HepG2 (cell line): ENCODE data around the gene CES3. TPM values are rescaled to one million over a fixed set of nuclear protein-coding genes. Genes with fewer than 3 reads are reported as not detected.

Experiments
- ATAC-seq: fragments of 200-7000 bp; cut with Tn5 transposase; 3 replicates; pipeline ENCODE4 v1.9.1; 2020; ENCODE audit warnings: mild to moderate bottlenecking, moderate library complexity
- BruUV-seq: library from RNA; stranded (reverse); fragments of 400-500 nt; replicated peaks from 2 replicates; lab custom pipeline; 2021; lab: Mats Ljungman, UMichigan
- CTCF ChIA-PET: fragments of 300-600 bp; formaldehyde crosslinking; extraction: SDS; loops from one replicate; lab custom pipeline; 2021; ENCODE audit warnings: low total read pairs, inconsistent platforms, low intra/inter-chr PET ratio; lab: Yijun Ruan, JAX
- POLR2A ChIA-PET: fragments of 350-600 bp; sonication (Branson Sonifier 250); formaldehyde crosslinking; loops from one replicate; lab custom pipeline; 2020; ENCODE audit warnings: antibody characterized with exemption, inconsistent platforms; lab: Yijun Ruan, JAX
- DNase-seq: peaks from one replicate; pipeline ENCODE4 v3.0.0-alpha.2; 2015; ENCODE audit warnings: low spot score
- FAIRE-seq: peaks from 3 replicates; lab custom pipeline; 2011; peaks lifted over from hg19 to GRCh38; lab: Jason Lieb, UNC
- H2AFZ ChIP-seq: one replicate; pipeline ENCODE4 v1.6.1; 2011; ENCODE audit warnings: low read length, inconsistent platforms
- H3K27ac ChIP-seq: fragments of 300-600 bp; 3 replicates; pipeline ENCODE4 v1.8.0; 2011; ENCODE audit warnings: mixed run types, mild to moderate bottlenecking, mixed read lengths, low read length, inconsistent platforms; ENCODE audit not compliant: insufficient read depth; ENCODE audit errors: extremely low read length
- H3K27me3 ChIP-seq, 2 experiments: fragments of 200-600 bp in 1 of 2; 2 replicates in 1 of 2; 3 replicates in 1 of 2; pipeline versions ENCODE4 v1.6.0 to v1.8.0; 2011; ENCODE audit warnings: low read length in 2 of 2, mild to moderate bottlenecking in 2 of 2, moderate library complexity in 2 of 2, inconsistent platforms in 1 of 2; ENCODE audit not compliant: insufficient read depth in 2 of 2, control insufficient read depth in 1 of 2
- H3K36me3 ChIP-seq, 2 experiments: fragments of 200-600 bp in 1 of 2; replicated peaks in 1 of 2; 2 replicates in 1 of 2; 3 replicates in 1 of 2; pipeline versions ENCODE4 v1.5.1 to v1.8.0; 2011; ENCODE audit warnings: low read length in 2 of 2, inconsistent platforms in 1 of 2; ENCODE audit not compliant: insufficient read depth in 2 of 2, control insufficient read depth in 1 of 2
- H3K4me1 ChIP-seq: 2 replicates; pipeline ENCODE4 v1.5.1; 2012; ENCODE audit warnings: low read length, inconsistent platforms; ENCODE audit not compliant: insufficient read depth
- H3K4me2 ChIP-seq: 2 replicates; pipeline ENCODE4 v1.6.0; 2011; ENCODE audit warnings: low read depth, low read length, inconsistent platforms
- H3K4me3 ChIP-seq, 3 experiments: fragments of 200-600 bp in 1 of 3; sonication (generic), shearing (Covaris generic) in 1 of 3; replicated peaks in 1 of 3; 2 replicates each; pipeline ENCODE4 v1.5.1; 2011 to 2016; ENCODE audit warnings: low read length in 3 of 3, inconsistent platforms in 2 of 3, low read depth in 2 of 3, mild to moderate bottlenecking in 2 of 3, control low read depth in 1 of 3, mixed read lengths in 1 of 3; ENCODE audit not compliant: insufficient read depth in 1 of 3
- H3K79me2 ChIP-seq: one replicate; pipeline ENCODE4 v1.6.1; 2011; ENCODE audit warnings: low read length, inconsistent platforms; ENCODE audit not compliant: insufficient read depth
- H3K9ac ChIP-seq: 2 replicates; pipeline ENCODE4 v1.6.0; 2011; ENCODE audit warnings: mild to moderate bottlenecking, low read depth, low read length, inconsistent platforms; ENCODE audit not compliant: insufficient read depth
- H3K9me3 ChIP-seq: 2 replicates; pipeline ENCODE4 v1.5.1; 2012; ENCODE audit warnings: mild to moderate bottlenecking, low read length
- H4K20me1 ChIP-seq: 2 replicates; pipeline ENCODE4 v1.6.0; 2011; ENCODE audit warnings: inconsistent platforms, mild to moderate bottlenecking, low read length, moderate library complexity; ENCODE audit not compliant: insufficient read depth
- CEBPB ChIP-seq: IDR thresholded peaks from 2 replicates; pipeline ENCODE4 v1.6.1; 2011; ENCODE audit warnings: low read depth, low read length, improper control_type of control experiment, borderline replicate concordance
- FUBP1 ChIP-seq: sonication (generic); formaldehyde crosslinking; IDR thresholded peaks from 2 replicates; pipeline ENCODE4 v1.5.1; 2020; ENCODE audit warnings: missing genetic modification reagents, mild to moderate bottlenecking, borderline replicate concordance
- TFAP4 ChIP-seq: sonication (generic); IDR thresholded peaks from 2 replicates; pipeline ENCODE4 v1.6.1; 2016; ENCODE audit warnings: low read depth, borderline replicate concordance
- ZNF567 ChIP-seq: sonication (generic); formaldehyde crosslinking; IDR thresholded peaks from 2 replicates; pipeline ENCODE4 v1.8.1; 2023; ENCODE audit warnings: mild to moderate bottlenecking, missing genetic modification reagents, borderline replicate concordance
- WGBS: methylation state at CpG from one replicate; pipeline ENCODE4 v1.1.6; 2017; ENCODE audit warnings: low lambda C conversion rate; 5-methylcytosine and 5-hydroxymethylcytosine counted together
- in situ Hi-C: cut with HindIII; loops from 2 replicates; pipeline ENCODE4 v1.10.0; 2017; ENCODE audit warnings: low pct_unique_long_range_greater_than_20kb; ENCODE audit not compliant: extremely low pct_ligation_motif_present
- intact Hi-C: fragments of 100-400 bp; cut with micrococcal nuclease; formaldehyde crosslinking; loops from one replicate; pipeline ENCODE4 v1.10.0; 2022; ENCODE audit not compliant: unreplicated experiment
- polyA plus RNA-seq, 8 experiments: library from polyadenylated mRNA; depleted of rRNA in 3 of 8; stranded (reverse) in 7 of 8; unstranded in 1 of 8; fragments of >200 nt; fragmentation: Illumina TruSeq in 4 of 8; extraction: Trizol in 4 of 8; gene quantifications; 2 replicates each; pipeline versions ENCODE4 v1.2.1 to v1.2.3, GENCODE V29; 2011 to 2016; ENCODE audit warnings: low read depth in 4 of 8, missing spikeins in 1 of 8, mixed read lengths in 1 of 8; ENCODE audit not compliant: insufficient read depth in 1 of 8
- total RNA-seq, 5 experiments: library from RNA; depleted of rRNA; stranded (reverse); fragments of >200 nt; fragmentation: Illumina TruSeq; extraction: Trizol; gene quantifications; 2 replicates each; pipeline ENCODE4 v1.2.3, GENCODE V29; 2016; ENCODE audit warnings: low read depth in 1 of 5
- TF ChIP-seq, protein P1 (sequence below): sonication (generic); formaldehyde crosslinking; IDR thresholded peaks from 2 replicates; pipeline ENCODE4 v1.5.0; 2020; ENCODE audit warnings: mild to moderate bottlenecking, missing genetic modification reagents

The CES3 gene
- total and polyA plus RNA-seq, 2 of the 13 experiments (the other 11 are each of a cell fraction or from before 2014, with no cell fraction given), result 6.6 to 17.4 TPM

DNA sequence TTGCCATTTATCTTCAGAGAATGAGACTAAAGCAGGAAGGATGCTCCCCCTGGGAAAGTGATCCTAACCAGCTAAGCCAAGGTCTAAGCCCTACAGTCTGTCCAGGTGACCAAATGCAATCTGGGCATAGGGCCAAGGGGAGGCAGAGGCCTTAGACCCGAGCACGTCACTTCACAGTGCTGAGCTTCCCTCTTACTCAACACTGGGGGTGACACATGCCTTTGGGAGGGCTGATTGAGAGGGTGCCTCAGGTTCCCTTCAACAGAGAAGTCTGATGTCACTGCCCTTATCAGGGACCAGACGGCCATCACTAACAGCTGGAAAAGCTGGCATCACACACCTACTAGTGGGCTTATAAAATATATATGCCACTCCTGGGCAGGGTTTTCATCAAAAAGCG lies 30.9 kb upstream of the CES3 start (continued):
- peak; percentile 19; the same call in 1 of the 2 replicates for TF ChIP-seq TFAP4
- no peak for TF ChIP-seq ZNF567 (CRISPR knock-in tag)

GRCh38 chr16:66931665-66932064 lies 29.4 kb upstream of the CES3 start:
- WGBS, result 95% methylated on average over 2 of the region's 2 CpGs
- no TSS peak for BruUV-seq
- no peak for DNase-seq
- Histone ChIP-seq H3K27me3 (peaks cover 0 to under 1% of the 10 kb centered on the region in 2 experiments; a peak in 1 of 5 replicates), H3K4me1 (peaks cover 66% of the 10 kb centered on the region), H3K4me2 (no peak overlapping the region), H4K20me1 (no peaks in the 10 kb centered on the region), H3K79me2 (peaks cover 31% of the 10 kb centered on the region), H3K4me3 (no peak overlapping the region), H3K36me3 (peaks cover 0 to 5% of the 10 kb centered on the region in 2 experiments; a peak in 2 of 5 replicates), H3K9ac (no peak overlapping the region), H3K9me3 (no peaks in the 10 kb centered on the region), H2AFZ (no peak overlapping the region), H3K27ac (no peak overlapping the region)
- intact Hi-C loops, result no loop called here
- ChIA-PET POLR2A (interaction anchor here (1.9 to 2.6 kb wide), 2 partner anchors 12 to 26 kb away, joined by 6 to 10 read pairs; partner anchors contain the start of gene CDH16), CTCF (interaction anchor here (1.9 kb wide), 1 partner anchor 37 kb away, joined by 5 read pairs; no protein-coding TSS in a partner anchor)
- FAIRE-seq, result peak; percentile 34
- ATAC-seq, result no peak
- in situ Hi-C loops, result no loop called here
- TF ChIP-seq FUBP1 (no peak), CEBPB (peak; percentile 6; the same call in 1 of the 2 replicates)
- TF ChIP-seq, protein P1, sequence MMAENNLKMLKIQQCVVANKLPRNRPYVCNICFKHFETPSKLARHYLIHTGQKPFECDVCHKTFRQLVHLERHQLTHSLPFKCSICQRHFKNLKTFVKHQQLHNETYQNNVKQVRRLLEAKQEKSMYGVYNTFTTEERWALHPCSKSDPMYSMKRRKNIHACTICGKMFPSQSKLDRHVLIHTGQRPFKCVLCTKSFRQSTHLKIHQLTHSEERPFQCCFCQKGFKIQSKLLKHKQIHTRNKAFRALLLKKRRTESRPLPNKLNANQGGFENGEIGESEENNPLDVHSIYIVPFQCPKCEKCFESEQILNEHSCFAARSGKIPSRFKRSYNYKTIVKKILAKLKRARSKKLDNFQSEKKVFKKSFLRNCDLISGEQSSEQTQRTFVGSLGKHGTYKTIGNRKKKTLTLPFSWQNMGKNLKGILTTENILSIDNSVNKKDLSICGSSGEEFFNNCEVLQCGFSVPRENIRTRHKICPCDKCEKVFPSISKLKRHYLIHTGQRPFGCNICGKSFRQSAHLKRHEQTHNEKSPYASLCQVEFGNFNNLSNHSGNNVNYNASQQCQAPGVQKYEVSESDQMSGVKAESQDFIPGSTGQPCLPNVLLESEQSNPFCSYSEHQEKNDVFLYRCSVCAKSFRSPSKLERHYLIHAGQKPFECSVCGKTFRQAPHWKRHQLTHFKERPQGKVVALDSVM (CRISPR knock-in tag), result 0 out of 2 replicates have a peak, but pooled peaks have one; percentile 6
